Measurements from ENCODE around the gene IL24.
"Not testable (repeated sequence)": the region's sequence is repeated elsewhere in the genome, so short reads cannot be mapped to it uniquely, and the experiment has no call there.

Gene IL24, protein sequence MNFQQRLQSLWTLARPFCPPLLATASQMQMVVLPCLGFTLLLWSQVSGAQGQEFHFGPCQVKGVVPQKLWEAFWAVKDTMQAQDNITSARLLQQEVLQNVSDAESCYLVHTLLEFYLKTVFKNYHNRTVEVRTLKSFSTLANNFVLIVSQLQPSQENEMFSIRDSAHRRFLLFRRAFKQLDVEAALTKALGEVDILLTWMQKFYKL

DNA sequence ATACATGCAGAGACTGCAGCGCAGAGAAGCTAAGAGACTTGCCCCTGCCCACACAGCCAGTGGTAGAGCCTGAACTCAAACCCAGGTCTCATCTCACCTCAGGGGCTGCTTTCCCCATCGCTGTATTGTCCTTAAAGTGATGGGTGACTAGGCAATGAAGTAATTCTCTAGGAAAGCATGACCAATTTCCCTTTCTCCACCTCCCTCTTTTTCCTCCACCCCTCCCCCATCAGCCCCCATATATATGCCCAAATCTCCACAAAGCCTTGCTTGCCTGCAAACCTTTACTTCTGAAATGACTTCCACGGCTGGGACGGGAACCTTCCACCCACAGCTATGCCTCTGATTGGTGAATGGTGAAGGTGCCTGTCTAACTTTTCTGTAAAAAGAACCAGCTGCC is at the start of gene IL24:
IL24 (plus strand) TSS at position 269 of the 400 bp plus-strand sequence. CDS start 390 bp downstream, outside the sequence.
- DNase-seq (ENCODE audit: low read depth): no peak

DNA sequence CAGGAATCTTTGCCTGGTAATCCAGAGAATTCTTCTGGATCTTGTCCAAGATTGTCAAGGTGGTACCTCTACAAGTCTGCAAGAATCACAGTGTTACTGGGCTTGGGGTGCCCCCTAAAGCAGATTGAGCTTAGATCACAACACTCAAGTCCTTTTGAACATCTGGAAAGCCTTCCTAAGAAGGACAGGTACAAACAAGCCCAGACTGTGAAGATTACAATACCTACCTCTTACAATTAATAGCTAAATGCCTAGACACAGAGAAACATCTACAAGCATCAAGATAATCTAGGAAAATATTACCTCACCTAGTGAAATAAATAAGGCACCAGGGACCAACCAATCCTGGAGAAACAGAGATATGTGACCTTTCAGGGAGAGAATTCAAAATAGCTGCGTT is 49.3 kb upstream of the IL24 start:
- DNase-seq (ENCODE audit: low read depth): no peak

DNA sequence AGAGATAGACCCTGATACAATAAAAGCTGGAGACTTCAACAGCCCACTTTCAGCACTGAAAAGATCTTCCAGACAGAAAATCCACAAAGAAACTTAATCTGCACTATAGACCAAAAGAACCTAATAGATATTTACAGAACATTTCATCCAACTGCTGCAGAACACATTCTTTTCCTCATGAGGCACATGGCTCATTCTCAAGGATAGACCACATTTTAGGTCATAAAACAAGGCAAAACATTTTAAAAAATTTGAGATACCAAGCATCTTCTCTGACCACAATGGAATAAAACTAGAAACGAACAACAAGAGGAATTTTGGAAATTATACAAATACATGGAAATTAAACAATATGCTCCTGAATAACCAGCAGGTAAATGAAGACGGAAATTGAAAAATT is 46.8 kb upstream of the IL24 start:
- DNase-seq (ENCODE audit: low read depth): peak; percentile 24

DNA sequence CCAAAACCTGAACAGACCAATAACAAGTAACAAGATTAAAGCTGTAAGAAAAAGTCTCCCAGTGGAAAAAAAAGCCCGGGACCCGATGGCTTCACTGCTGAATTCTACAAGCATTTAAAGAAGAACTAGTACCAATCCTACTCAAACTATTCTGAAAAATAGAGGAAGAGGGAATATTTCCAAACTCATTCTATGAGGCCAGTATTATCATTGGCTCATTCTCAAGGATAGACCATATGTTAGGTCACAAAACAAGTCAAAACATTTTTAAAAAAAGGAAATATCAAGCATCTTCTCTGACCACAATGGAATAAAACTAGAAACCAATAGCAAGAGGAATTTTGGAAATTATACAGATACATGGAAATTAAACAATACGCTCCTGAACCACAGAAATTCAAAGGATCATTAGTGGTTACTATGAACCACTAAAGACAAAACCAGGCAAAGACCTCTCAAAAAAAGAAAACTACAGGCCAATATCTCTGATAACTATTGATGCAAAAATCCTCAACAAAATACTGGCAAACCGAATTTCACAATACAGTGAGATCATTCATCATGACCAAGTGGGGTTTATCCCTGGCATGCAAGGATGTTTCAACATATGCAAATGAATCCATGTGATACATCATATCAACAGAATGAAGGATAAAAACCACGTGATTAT is 45.8 kb upstream of the IL24 start:
- DNase-seq (ENCODE audit: low read depth): peak; percentile 72

DNA sequence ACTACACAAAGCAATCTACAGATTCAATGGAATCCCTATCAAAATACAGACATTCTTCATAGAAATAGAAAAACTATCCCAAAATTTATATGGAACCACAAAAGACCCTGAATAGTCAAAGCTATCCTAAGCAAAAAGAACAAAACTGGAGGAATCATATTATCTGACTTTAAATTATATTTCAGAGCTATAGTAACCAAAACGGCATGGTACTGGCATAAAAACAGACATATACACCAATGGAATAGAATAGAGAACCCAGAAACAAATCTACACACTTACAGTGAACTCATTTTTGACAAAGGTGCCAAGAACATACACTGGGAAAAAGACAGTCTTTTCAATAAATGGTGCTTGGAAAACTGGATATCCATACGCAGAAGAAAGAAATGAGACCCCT is 44.6 kb upstream of the IL24 start:
- DNase-seq (ENCODE audit: low read depth): not testable (repeated sequence)

DNA sequence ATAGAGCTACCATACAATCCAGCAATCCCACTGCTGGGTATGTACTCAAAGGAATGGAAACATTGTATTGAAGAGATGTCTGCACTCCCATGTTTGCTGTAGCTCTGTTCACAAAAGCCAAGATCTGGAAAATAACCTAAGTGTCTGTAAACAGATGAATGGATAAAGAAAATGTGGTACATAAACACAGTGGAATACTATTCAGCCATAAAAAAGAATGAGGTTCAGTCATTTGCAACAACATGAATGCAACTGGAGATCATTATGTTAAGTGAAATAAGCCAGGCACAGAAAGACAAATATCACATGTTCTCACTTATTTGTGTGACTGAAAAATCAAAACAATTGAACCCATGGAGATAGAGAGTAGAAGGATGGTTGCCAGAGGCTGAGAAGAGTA is 43.5 kb upstream of the IL24 start:
- DNase-seq (ENCODE audit: low read depth): not testable (repeated sequence)

DNA sequence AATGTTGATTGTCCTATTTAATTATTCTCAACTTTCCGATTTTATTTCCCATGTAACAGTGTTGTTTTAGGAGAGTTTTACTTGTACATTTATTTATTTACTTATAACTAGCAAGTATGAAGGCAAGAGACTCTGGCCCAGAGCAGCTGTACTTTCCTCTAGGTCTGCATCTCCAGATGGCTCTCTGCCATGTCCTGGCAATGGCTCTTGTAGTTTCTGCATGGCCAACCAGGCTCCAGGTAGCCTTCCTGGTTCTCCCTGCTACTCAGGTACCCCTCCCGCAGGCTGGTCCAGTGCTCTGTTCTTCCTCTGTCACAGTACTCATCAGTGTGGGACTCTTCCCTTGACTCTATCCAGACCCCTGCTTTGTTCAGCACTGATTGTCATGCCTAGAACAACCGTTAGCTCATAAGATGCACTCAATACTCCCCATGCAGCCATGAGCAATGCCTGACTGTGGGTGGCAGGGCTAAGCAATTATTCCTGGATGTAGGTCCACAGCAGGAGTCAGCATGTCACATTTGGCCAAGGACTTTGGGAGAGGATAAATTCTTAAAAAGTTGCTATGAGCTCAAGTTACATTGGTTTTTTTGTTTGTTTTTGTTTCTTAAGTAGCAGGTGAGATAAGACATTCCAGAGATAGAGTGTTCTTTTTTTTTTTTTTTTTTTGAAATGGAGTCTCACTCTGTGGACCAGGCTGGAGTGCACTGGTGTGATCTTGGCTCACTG is 42.7 kb upstream of the IL24 start:
- no peak for DNase-seq (ENCODE audit: low read depth)

DNA sequence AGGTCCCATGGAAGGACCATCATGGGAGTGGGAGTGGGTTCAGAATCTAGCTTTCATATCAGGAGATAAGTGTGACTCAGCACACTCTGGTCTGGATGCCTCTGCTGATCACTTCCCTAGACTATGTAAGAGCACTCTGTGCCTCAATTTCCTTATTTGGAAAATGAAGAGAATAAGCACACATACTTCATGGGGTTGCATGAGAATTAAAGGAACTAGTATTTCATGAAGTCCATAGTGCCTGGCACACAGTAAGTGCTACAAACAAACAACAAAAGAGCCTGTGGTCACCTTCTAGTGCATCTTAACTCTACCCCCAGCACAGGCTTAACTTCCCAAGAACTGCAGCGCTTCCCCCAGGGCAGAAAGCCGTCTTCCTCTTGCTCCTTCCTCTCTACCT is 41.4 kb upstream of the IL24 start:
- no peak for DNase-seq (ENCODE audit: low read depth)

DNA sequence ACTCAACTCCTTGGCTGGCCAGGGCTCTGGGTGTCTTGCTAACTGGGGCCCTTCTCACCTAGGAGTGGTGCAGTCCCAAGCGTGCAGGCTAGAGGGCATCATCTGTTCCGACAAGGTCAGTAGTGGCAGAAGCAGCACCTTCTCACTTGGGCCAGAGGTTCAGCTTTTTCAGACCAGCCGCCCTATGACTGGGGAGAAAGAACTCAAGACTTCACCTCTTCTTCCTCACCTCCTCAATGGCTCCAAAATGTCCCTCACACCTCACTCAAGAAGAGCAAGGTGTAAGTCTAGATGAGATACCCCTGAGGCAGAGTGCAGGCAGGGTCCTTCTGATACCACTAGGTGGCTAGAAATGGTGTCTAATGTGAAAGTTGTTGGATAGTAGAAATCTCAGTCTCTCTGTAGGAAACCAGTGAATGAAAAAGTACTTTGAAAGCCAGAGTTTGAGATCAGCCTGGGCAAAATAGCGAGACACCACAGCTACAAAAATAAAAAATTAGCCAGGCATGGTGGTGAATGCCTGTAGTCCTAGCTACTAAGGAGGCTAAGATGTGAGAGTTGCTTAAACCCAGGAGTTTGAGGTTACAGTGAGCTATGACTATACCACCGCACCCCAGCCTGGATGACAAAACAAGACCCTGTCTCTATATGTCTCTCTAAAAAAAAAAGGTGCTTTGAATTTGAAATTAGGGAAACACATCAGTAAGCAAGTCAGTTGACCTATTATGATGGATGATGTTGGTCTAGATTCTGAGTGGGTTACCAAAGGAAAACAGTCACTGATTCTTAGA is 40.4 kb upstream of the IL24 start:
- no peak for DNase-seq (ENCODE audit: low read depth)

DNA sequence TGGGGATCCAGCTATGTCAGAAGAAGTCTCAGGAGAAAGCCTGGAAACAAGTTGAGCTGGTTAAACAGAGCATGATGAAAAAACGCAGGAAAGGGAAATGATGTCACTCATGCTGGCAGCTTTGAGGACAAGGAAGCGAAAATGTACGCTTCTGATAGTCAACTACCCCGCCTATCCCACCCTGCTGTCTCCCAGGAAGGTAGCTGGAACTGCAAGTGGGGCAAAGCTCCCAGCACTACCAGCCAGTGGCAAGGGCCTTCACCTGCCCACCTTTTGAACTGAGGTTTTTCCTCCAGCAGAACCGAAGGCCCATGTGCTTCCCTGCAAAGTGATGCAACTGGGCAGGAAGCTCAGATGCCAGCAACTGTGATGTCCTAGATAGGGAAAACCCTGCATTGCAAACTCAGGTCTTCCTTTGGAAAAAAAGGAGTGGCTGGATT is 38.1 kb upstream of the IL24 start:
- DNase-seq (ENCODE audit: low read depth): no peak

DNA sequence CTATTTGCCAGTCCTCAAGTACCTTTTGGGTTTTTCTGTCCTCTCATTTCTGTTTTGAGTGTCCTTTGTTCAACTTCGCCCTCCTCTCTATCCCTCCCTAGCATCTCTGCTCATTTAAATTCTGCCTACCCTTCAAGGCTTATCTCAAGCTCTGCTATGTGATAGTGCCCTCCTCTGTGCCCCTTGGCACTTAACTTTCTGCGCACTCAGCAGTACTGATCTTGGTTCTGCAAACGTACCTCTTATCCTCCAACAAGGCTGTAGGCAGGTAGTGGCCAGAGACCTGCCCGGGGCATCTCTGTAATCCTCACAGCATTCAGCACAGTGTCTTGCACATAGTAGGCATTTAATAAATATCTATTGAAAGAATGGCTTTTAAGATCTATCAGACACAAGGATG is 37.1 kb upstream of the IL24 start:
- DNase-seq (ENCODE audit: low read depth): no peak

DNA sequence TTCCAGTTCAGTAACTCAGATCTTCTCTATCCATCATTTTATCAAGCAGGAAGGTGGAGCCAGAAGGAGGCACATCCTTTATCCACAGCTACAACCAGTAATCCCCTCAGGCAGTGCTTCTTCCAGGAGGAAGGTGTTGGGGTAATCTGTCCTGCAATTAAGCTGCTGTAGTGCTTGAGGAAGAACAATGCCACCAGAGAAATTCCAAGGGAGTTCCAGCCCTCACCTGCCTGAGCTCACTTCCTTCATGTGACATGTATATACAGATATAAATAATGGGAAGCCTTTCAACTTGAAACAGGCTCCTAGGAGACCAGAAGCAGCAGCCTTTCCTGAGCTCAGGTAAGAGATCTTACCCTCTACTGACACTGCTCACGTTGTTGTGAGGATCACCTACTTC is 34.0 kb upstream of the IL24 start:
- no peak for DNase-seq (ENCODE audit: low read depth)

DNA sequence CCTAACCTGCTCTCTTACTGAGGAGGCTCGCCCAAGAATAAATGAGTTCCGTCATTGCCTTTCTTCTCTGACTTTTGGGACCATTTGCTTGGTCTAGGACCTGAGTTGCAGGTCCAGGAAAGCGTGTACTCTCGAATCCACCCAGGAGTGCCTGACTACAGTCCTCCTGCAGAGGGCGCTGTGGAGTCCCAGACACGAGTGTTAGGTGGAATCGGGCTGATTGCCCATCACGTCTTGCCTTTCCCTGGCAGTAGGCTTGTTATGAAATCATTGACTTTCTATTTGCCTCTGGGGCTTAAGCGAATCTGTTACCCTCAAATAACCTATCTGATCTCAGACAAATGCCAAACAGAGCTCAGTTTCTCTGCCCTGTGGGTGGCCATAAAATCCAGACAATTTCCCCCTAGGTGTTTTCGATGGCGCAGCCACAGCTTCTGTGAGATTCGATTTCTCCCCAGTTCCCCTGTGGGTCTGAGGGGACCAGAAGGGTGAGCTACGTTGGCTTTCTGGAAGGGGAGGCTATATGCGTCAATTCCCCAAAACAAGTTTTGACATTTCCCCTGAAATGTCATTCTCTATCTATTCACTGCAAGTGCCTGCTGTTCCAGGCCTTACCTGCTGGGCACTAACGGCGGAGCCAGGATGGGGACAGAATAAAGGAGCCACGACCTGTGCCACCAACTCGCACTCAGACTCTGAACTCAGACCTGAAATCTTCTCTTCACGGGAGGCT is 32.1 kb upstream of the IL24 start, which contains the start of gene IL20:
IL20 (plus strand) TSS at position 685 of the 733 bp plus-strand sequence. CDS start 230 bp downstream, outside the sequence.
- peak; percentile 71 for DNase-seq (ENCODE audit: low read depth)

DNA sequence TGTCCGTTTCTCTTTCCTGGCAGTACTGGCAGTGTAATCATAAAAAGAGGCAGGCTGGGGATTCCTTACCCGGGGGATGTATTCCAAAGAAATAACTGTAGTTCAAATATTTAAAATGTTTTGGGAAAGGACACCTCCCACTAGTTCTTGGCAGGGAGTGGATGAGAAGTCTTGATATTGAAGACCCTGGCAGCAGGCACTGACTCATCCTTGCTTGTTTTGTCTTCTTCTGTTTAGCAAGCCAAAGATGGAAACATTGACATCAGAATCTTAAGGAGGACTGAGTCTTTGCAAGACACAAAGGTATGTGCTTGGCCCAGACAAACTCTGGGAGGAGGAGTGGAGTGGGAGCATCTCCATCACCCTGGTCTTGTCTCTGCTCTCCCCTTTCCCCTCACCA is 31.2 kb upstream of the IL24 start:
- DNase-seq (ENCODE audit: low read depth): no peak

DNA sequence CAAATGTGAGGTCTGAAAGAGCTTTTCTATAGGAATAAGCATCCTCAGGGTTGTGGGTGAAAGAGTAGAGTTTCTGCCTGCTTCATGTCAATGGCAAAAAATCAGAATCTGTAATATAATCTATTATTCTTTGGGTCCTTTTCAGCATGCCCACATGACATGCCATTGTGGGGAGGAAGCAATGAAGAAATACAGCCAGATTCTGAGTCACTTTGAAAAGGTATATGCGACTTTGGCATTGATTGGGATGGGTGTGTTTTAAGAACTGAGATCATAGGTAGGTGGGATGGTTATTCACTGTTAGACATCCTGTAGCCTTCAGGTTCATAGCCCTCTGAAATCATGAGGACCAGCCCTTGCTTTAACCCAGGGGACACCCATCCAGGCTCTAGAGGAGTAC is 30.0 kb upstream of the IL24 start:
- DNase-seq (ENCODE audit: low read depth): no peak

DNA sequence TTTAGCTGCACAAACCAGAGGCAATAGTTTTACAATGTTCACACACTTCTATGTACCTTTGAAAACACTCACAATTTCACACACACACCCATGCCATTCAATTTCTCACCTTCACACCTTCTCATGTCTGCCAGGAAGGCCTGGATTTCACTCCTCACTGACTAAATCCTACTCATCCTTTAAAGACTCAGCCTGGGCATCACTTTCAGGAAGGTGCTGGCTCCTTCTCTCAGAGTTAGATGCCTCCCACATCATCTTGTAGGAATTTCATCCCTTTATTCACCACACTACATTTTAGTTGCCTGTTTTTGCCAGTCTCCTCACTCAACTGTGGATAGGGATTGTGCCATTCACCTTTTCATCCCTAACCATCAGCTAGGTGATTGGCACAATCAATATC is 29.5 kb upstream of the IL24 start:
- no peak for DNase-seq (ENCODE audit: low read depth)

DNA sequence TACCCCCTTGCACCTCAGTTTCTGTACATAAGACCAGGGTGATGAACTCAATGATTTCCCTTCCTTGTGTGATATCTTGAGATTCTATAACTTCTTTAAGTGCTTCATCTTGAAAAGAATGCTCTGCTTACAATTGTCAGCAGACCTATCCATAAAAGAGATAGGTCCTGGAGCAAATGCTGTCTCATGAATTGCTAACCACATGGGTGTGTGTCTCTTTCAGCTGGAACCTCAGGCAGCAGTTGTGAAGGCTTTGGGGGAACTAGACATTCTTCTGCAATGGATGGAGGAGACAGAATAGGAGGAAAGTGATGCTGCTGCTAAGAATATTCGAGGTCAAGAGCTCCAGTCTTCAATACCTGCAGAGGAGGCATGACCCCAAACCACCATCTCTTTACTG is 29.0 kb upstream of the IL24 start:
- no peak for DNase-seq (ENCODE audit: low read depth)

DNA sequence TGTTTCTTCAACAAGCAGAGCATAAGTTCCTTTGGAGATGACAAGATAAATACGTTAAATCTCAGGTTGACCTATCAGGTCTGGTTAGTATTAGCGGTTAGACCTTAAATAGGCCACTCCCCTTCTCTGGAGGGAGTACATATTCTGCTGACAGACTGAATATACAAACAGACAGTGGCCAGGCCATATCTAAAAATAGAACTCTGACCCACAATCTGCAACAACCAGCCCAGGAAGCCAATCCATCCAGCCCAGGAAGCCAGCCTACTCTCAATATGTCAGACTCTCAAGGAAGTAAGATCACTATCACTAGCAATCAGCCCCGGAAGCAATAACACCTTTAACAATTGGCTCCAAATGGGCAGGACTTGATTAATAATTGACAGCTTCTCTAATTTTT is 25.1 kb upstream of the IL24 start:
- no peak for DNase-seq (ENCODE audit: low read depth)

DNA sequence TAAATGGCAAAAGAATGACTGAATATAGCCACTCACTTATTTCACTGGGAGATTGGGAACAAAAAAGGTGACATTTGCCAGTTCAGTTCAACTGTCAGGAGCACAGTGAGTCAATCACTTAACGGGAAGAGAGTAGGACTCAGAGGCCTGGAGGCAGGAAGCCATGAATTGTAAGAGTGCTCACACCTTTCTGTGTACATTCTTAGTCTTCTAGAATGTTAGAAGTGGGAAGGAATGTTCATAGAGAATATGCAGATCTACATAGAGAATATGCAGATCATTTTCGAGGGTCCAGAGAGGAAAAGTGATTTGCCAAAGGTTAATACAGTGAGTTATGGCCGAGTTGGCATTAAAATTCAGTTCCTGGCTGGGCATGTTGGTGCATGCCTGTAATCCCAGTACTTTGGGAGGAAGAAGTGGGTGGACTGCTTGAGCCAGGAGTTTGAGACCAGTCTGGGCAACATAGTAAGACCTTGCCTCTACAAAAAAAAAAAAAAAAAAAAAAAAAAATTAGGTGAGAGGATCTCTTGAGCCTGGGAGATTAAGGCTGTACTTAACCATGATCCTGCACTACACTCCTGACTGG is 23.5 kb upstream of the IL24 start:
- no peak for DNase-seq (ENCODE audit: low read depth)

DNA sequence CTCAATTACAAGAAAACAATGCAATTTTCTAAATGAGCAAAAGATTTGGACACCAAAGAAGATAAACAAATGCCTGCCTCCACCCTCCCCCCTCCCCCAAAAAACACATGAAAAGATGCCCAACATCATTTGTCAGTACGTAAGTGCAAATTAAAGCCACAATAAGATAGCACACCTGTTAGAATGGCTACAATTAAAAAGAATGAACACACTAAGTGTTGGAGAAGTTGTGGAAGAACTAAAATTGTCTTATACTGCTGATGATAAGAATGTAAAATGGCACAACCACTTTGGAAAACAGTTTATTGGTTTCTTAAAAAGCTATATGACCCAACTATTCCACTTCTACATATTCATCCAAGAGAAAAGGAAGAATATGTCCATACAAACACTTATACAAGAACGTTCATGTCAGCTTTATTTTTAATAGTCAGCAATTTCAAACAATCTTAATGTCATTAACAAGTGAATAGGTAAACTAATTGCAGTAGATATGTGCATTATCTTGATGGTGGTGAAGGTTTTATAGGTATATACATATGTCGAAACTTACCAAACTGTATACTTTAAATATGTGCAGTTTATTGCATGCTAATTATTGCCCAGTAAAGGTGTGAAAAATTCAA is 21.4 kb upstream of the IL24 start:
- DNase-seq (ENCODE audit: low read depth): no peak

DNA sequence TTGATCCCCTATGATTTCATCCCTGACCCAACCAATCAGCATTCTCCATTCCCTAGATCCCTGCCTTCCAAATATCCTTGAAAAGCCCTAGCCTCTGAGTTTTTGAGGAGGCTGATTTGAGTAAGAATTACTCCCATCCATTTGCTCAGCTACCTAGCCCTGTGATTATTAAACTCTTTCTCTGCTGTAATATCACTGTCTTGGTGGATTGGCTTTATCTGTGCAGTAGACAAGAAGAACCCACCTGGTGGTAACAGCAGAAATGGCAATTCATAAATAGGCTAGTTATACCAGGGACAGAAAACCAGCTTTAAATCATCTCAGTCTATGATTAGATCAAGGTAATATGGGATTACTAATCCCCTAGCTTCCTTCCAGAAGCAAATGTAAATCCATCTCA is 18.8 kb upstream of the IL24 start:
- no peak for DNase-seq (ENCODE audit: low read depth)
